Liver (tissue), 9 donors: ENCODE results near the gene GPR107. TPM values are rescaled to one million over a fixed set of nuclear protein-coding genes. Genes with fewer than 3 reads are reported as not detected.

ENCODE experiments used
- DNase-seq: peaks from one replicate; pipeline ENCODE4 v3.0.0-alpha.2; 2017; ENCODE audit warnings: low spot score
- H3K27ac ChIP-seq, 2 donors: one replicate each; pipeline ENCODE4 v1.7.0; 2013; ENCODE audit warnings: inconsistent platforms in 2 of 2, low read length in 2 of 2, control low read depth in 1 of 2, low read depth in 1 of 2, mild to moderate bottlenecking in 1 of 2
- H3K27me3 ChIP-seq, 4 donors: one replicate each; pipeline versions ENCODE4 v1.6.1 to v1.7.0; 2013; ENCODE audit warnings: low read length in 3 of 4, inconsistent platforms in 1 of 4, mild to moderate bottlenecking in 1 of 4, moderate library complexity in 1 of 4; ENCODE audit not compliant: control insufficient read depth in 4 of 4, insufficient read depth in 4 of 4
- H3K36me3 ChIP-seq, 4 donors: one replicate each; pipeline versions ENCODE4 v1.6.1 to v1.7.0; 2013; ENCODE audit warnings: low read length in 3 of 4, mild to moderate bottlenecking in 3 of 4, low read depth in 1 of 4, moderate library complexity in 1 of 4; ENCODE audit not compliant: control insufficient read depth in 4 of 4, insufficient read depth in 3 of 4
- H3K4me1 ChIP-seq, 4 donors: one replicate each; pipeline versions ENCODE4 v1.6.1 to v1.7.0; 2013; ENCODE audit warnings: low read length in 3 of 4, mild to moderate bottlenecking in 3 of 4, moderate library complexity in 1 of 4; ENCODE audit not compliant: control insufficient read depth in 4 of 4, insufficient read depth in 4 of 4
- H3K4me3 ChIP-seq, 3 donors: one replicate each; pipeline versions ENCODE4 v1.6.1 to v1.7.0; 2013; ENCODE audit warnings: low read length in 3 of 3, control low read depth in 1 of 3, low read depth in 1 of 3, mild to moderate bottlenecking in 1 of 3
- H3K9ac ChIP-seq, 2 donors: one replicate each; pipeline ENCODE4 v1.7.0; 2013; ENCODE audit warnings: low read length in 2 of 2, mild to moderate bottlenecking in 2 of 2, moderate library complexity in 2 of 2, control low read depth in 1 of 2, low read depth in 1 of 2
- H3K9me3 ChIP-seq, 4 donors: one replicate each; pipeline versions ENCODE4 v1.6.1 to v1.7.0; 2013; ENCODE audit warnings: low read length in 3 of 4; ENCODE audit not compliant: control insufficient read depth in 4 of 4
- EGR1 ChIP-seq, 2 donors: IDR thresholded peaks; 2 replicates each; pipeline ENCODE4 v1.6.1; 2016 to 2018; ENCODE audit warnings: antibody characterized with exemption in 2 of 2, low read depth in 2 of 2
- FOXA1 ChIP-seq: IDR thresholded peaks from 2 replicates; pipeline ENCODE4 v1.6.1; 2016; ENCODE audit warnings: antibody characterized with exemption
- FOXA2 ChIP-seq: IDR thresholded peaks from 2 replicates; pipeline ENCODE4 v1.6.1; 2016; ENCODE audit warnings: antibody characterized with exemption
- GABPA ChIP-seq, 2 donors: IDR thresholded peaks in 1 of 2; conservative IDR thresholded peaks in 1 of 2; 2 replicates each; pipeline ENCODE4 v1.6.1; 2016; ENCODE audit warnings: antibody characterized with exemption in 2 of 2, mild to moderate bottlenecking in 1 of 2, moderate library complexity in 1 of 2
- HNF4A ChIP-seq, 2 donors: conservative IDR thresholded peaks; 2 replicates each; pipeline ENCODE4 v1.6.1; 2016; ENCODE audit warnings: antibody characterized with exemption in 2 of 2, mild to moderate bottlenecking in 2 of 2
- HNF4G ChIP-seq: IDR thresholded peaks from 2 replicates; pipeline ENCODE4 v1.6.1; 2016; ENCODE audit warnings: antibody characterized with exemption
- JUND ChIP-seq, 2 donors: IDR thresholded peaks; 2 replicates each; pipeline ENCODE4 v1.6.1; 2016; ENCODE audit warnings: antibody characterized with exemption in 2 of 2
- NR2F2 ChIP-seq: IDR thresholded peaks from 2 replicates; pipeline ENCODE4 v1.6.1; 2016; ENCODE audit warnings: antibody characterized with exemption
- RAD21 ChIP-seq, 2 donors: IDR thresholded peaks; 2 replicates each; pipeline ENCODE4 v1.6.1; 2016; ENCODE audit warnings: antibody characterized with exemption in 2 of 2, mild to moderate bottlenecking in 2 of 2
- RXRA ChIP-seq, 2 donors: IDR thresholded peaks; 2 replicates each; pipeline ENCODE4 v1.6.1; 2017 to 2018; ENCODE audit warnings: antibody characterized with exemption in 2 of 2, mild to moderate bottlenecking in 1 of 2
- SP1 ChIP-seq: IDR thresholded peaks from 2 replicates; pipeline ENCODE4 v1.6.1; 2018; ENCODE audit warnings: antibody characterized with exemption, mild to moderate bottlenecking
- TAF1 ChIP-seq: conservative IDR thresholded peaks from 2 replicates; pipeline ENCODE4 v1.6.1; 2016; ENCODE audit warnings: antibody characterized with exemption, mild to moderate bottlenecking
- YY1 ChIP-seq: IDR thresholded peaks from 2 replicates; pipeline ENCODE4 v1.6.1; 2016; ENCODE audit warnings: antibody characterized with exemption, mild to moderate bottlenecking
- WGBS: extraction: QIAGEN DNeasy Blood & Tissue Kit; methylation state at CpG from one replicate; pipeline ENCODE4 v1.1.7; 2013; 5-methylcytosine and 5-hydroxymethylcytosine counted together
- polyA plus RNA-seq, 2 donors: library from polyadenylated mRNA; stranded (reverse) in 1 of 2; unstranded in 1 of 2; fragments of 200-250 nt in 1 of 2; fragments of >200 nt in 1 of 2; fragmentation: Nextera tagmentation in 1 of 2; extraction: Ambion mirVana in 1 of 2; gene quantifications; one replicate each; pipeline versions ENCODE4 v1.2.1 to v1.2.3, GENCODE V29; 2013 to 2015
- total RNA-seq, 2 donors: library from RNA; depleted of rRNA; stranded (reverse); fragments of >200 nt; gene quantifications; one replicate each; pipeline ENCODE4 v1.2.3, GENCODE V29; 2014
- TF ChIP-seq, protein P1 (sequence below): IDR thresholded peaks from 2 replicates; pipeline ENCODE4 v1.6.1; 2016; ENCODE audit warnings: antibody characterized with exemption
- TF ChIP-seq, protein P2 (sequence below): IDR thresholded peaks from 2 replicates; pipeline ENCODE4 v1.6.1; 2016; ENCODE audit warnings: antibody characterized with exemption, mild to moderate bottlenecking
- TF ChIP-seq, protein P3 (sequence below): IDR thresholded peaks from 2 replicates; pipeline ENCODE4 v1.6.1; 2016; ENCODE audit warnings: antibody characterized with exemption
- donor health status: healthy.
- donor health status: healthy.
- donor health status: healthy.
- donor health status: healthy.
- donor health status: healthy.

Gene GPR107
- total and polyA plus RNA-seq, 4 donors = 3.8 to 17.2 (median 11.4) TPM

GRCh38 chr9:130140706-130141105 lies 87.0 kb downstream of the GPR107 start:
- H3K27ac ChIP-seq = no peak overlapping the region
- H3K9ac ChIP-seq = no peak overlapping the region
- H3K27me3 ChIP-seq = no peaks in the 10 kb centered on the region
- no peak for DNase-seq
- no peak overlapping the region for H3K4me3 ChIP-seq
- peaks cover 2 to 11% (median 8%) of the 10 kb centered on the region in 4 donors for H3K4me1 ChIP-seq
- no peaks in the 10 kb centered on the region for H3K36me3 ChIP-seq
- H3K9me3 ChIP-seq = no peaks in the 10 kb centered on the region
- TF ChIP-seq GABPA (IDR thresholded peaks at IDR 0.05 in 1 of 2, conservative IDR thresholded peaks at IDR 0.05 in 1 of 2) (no peak), RAD21 (IDR thresholded peaks at IDR 0.05) (no peak), EGR1 (IDR thresholded peaks at IDR 0.05; ENCODE audit: low read depth in 2 of 2) (no peak), NR2F2 (no peak), FOXA1 (no peak), HNF4A (conservative IDR thresholded peaks at IDR 0.05) (no peak)
- TF ChIP-seq, protein P1, sequence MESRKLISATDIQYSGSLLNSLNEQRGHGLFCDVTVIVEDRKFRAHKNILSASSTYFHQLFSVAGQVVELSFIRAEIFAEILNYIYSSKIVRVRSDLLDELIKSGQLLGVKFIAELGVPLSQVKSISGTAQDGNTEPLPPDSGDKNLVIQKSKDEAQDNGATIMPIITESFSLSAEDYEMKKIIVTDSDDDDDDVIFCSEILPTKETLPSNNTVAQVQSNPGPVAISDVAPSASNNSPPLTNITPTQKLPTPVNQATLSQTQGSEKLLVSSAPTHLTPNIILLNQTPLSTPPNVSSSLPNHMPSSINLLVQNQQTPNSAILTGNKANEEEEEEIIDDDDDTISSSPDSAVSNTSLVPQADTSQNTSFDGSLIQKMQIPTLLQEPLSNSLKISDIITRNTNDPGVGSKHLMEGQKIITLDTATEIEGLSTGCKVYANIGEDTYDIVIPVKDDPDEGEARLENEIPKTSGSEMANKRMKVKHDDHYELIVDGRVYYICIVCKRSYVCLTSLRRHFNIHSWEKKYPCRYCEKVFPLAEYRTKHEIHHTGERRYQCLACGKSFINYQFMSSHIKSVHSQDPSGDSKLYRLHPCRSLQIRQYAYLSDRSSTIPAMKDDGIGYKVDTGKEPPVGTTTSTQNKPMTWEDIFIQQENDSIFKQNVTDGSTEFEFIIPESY = no peak
- WGBS = 89% methylated on average over 10 of the region's 10 CpGs

DNA sequence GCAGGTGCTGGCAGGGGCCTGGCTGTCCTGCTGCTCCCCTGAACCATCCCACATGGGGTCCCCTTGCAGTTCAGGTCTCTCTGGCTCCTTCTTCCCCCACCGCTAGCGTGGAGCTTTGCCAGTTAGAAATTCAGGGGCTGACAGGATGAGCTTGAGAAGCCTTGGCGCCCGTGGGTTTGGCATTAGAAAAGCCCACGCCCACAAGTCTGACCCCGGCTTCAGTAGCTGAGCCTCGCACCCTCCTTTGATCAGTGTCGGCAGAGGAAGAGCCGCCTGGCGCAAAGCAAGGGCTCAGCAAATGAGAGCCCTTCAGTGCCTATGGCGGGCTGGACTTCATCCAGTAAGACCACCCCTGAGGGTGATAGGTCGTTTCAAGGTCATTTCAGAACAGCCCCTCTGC lies 88.3 kb downstream of the GPR107 start:
- Histone ChIP-seq H3K9me3 (no peaks in the 10 kb centered on the region), H3K36me3 (no peaks in the 10 kb centered on the region), H3K4me3 (no peak overlapping the region), H3K9ac (no peak overlapping the region), H3K27me3 (no peaks in the 10 kb centered on the region), H3K4me1 (peaks cover 2 to 11% (median 8%) of the 10 kb centered on the region in 4 donors), H3K27ac (no peak overlapping the region)
- no peak for TF ChIP-seq JUND (IDR thresholded peaks at IDR 0.05)
- no peak for TF ChIP-seq YY1
- TF ChIP-seq, protein P2, sequence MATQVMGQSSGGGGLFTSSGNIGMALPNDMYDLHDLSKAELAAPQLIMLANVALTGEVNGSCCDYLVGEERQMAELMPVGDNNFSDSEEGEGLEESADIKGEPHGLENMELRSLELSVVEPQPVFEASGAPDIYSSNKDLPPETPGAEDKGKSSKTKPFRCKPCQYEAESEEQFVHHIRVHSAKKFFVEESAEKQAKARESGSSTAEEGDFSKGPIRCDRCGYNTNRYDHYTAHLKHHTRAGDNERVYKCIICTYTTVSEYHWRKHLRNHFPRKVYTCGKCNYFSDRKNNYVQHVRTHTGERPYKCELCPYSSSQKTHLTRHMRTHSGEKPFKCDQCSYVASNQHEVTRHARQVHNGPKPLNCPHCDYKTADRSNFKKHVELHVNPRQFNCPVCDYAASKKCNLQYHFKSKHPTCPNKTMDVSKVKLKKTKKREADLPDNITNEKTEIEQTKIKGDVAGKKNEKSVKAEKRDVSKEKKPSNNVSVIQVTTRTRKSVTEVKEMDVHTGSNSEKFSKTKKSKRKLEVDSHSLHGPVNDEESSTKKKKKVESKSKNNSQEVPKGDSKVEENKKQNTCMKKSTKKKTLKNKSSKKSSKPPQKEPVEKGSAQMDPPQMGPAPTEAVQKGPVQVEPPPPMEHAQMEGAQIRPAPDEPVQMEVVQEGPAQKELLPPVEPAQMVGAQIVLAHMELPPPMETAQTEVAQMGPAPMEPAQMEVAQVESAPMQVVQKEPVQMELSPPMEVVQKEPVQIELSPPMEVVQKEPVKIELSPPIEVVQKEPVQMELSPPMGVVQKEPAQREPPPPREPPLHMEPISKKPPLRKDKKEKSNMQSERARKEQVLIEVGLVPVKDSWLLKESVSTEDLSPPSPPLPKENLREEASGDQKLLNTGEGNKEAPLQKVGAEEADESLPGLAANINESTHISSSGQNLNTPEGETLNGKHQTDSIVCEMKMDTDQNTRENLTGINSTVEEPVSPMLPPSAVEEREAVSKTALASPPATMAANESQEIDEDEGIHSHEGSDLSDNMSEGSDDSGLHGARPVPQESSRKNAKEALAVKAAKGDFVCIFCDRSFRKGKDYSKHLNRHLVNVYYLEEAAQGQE = no peak
- TF ChIP-seq GABPA (IDR thresholded peaks at IDR 0.05 in 1 of 2, conservative IDR thresholded peaks at IDR 0.05 in 1 of 2) = no peak
- no peak for TF ChIP-seq EGR1 (IDR thresholded peaks at IDR 0.05; ENCODE audit: low read depth in 2 of 2)
- no peak for TF ChIP-seq FOXA2
- no peak for TF ChIP-seq TAF1
- TF ChIP-seq HNF4A (conservative IDR thresholded peaks at IDR 0.05) = no peak
- TF ChIP-seq, protein P3, sequence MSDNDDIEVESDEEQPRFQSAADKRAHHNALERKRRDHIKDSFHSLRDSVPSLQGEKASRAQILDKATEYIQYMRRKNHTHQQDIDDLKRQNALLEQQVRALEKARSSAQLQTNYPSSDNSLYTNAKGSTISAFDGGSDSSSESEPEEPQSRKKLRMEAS = no peak
- TF ChIP-seq, protein P1 = no peak
- no peak for TF ChIP-seq NR2F2
- TF ChIP-seq HNF4G = no peak
- TF ChIP-seq RXRA (IDR thresholded peaks at IDR 0.05) = no peak
- no peak for TF ChIP-seq RAD21 (IDR thresholded peaks at IDR 0.05)
- no peak for TF ChIP-seq SP1
- WGBS = 81% methylated on average over 12 of the region's 12 CpGs
- no peak for DNase-seq
